GM23248 (cell line): ENCODE results near the gene FNDC3B. TPM values are rescaled to one million over a fixed set of nuclear protein-coding genes. Genes with fewer than 3 reads are reported as not detected.
A peak's percentile ranks its signal among the peaks of the same experiment; 100 is the strongest.

ENCODE experiments used
- DNase-seq: peaks from one replicate; pipeline ENCODE4 v3.0.0-alpha.2; 2015
- H2AFZ ChIP-seq: fragments of 200-600 bp; sonication (generic); 2 replicates; pipeline ENCODE4 v1.6.1; 2016; ENCODE audit warnings: antibody characterized with exemption
- H3F3A ChIP-seq: fragments of 200-600 bp; sonication (generic); 2 replicates; pipeline ENCODE4 v1.6.1; 2016; ENCODE audit warnings: mild to moderate bottlenecking, antibody characterized with exemption, mixed run types; ENCODE audit not compliant: insufficient read depth
- H3K27ac ChIP-seq: fragments of 200-600 bp; sonication (generic); 2 replicates; pipeline ENCODE4 v1.5.1; 2016; ENCODE audit warnings: mild to moderate bottlenecking
- H3K27me3 ChIP-seq: fragments of 200-600 bp; sonication (generic); replicated peaks from 2 replicates; pipeline ENCODE4 v1.6.1; 2016; ENCODE audit warnings: mild to moderate bottlenecking; ENCODE audit not compliant: insufficient read depth
- H3K36me3 ChIP-seq: fragments of 200-600 bp; sonication (generic); 2 replicates; pipeline ENCODE4 v1.6.1; 2016; ENCODE audit warnings: low read depth, mild to moderate bottlenecking
- H3K4me1 ChIP-seq: fragments of 200-600 bp; sonication (generic); 2 replicates; pipeline ENCODE4 v1.6.1; 2016; ENCODE audit warnings: mild to moderate bottlenecking; ENCODE audit not compliant: insufficient read depth
- H3K4me2 ChIP-seq: fragments of 200-600 bp; sonication (generic); one replicate; pipeline ENCODE4 v1.6.1; 2016; ENCODE audit warnings: mild to moderate bottlenecking; ENCODE audit not compliant: unreplicated experiment
- H3K4me3 ChIP-seq: fragments of 200-600 bp; sonication (generic); 2 replicates; pipeline ENCODE4 v1.5.1; 2016; ENCODE audit warnings: mild to moderate bottlenecking
- H3K79me2 ChIP-seq: fragments of 200-600 bp; sonication (generic); 2 replicates; pipeline ENCODE4 v1.6.1; 2016; ENCODE audit warnings: mild to moderate bottlenecking; ENCODE audit not compliant: insufficient read depth
- H3K9ac ChIP-seq: fragments of 200-600 bp; sonication (generic); 2 replicates; pipeline ENCODE4 v1.6.1; 2016; ENCODE audit warnings: mild to moderate bottlenecking
- H3K9me2 ChIP-seq: fragments of 200-600 bp; sonication (generic); 2 replicates; pipeline ENCODE4 v1.6.1; 2016; ENCODE audit warnings: mixed run types, mild to moderate bottlenecking, moderate library complexity; ENCODE audit not compliant: insufficient read depth
- H3K9me3 ChIP-seq: fragments of 200-600 bp; sonication (generic); one replicate; pipeline ENCODE4 v1.6.1; 2017; ENCODE audit warnings: low read depth
- H4K20me1 ChIP-seq: fragments of 200-600 bp; sonication (generic); 2 replicates; pipeline ENCODE4 v1.6.0; 2016; ENCODE audit not compliant: insufficient read depth
- EZH2 ChIP-seq: fragments of 200-600 bp; sonication (generic); IDR thresholded peaks from 2 replicates; pipeline ENCODE4 v1.6.1; 2018; ENCODE audit warnings: antibody characterized with exemption, mild to moderate bottlenecking; ENCODE audit not compliant: insufficient read depth, poor library complexity, severe bottlenecking
- EZH2phosphoT487 ChIP-seq: fragments of 200-600 bp; sonication (generic); IDR thresholded peaks from 2 replicates; pipeline ENCODE4 v1.6.1; 2018; ENCODE audit warnings: antibody characterized with exemption, moderate library complexity, mild to moderate bottlenecking, low read depth; ENCODE audit not compliant: insufficient read depth
- WGBS, 2 experiments: methylation state at CpG; one replicate each; pipeline ENCODE4 v1.1.6; 2015 to 2017; ENCODE audit warnings: low lambda C conversion rate in 2 of 2, low coverage in 1 of 2; ENCODE audit errors: missing lambda C conversion rate in 2 of 2; 5-methylcytosine and 5-hydroxymethylcytosine counted together
- in situ Hi-C: fragments of 300-500 bp; cut with MboI; formaldehyde crosslinking; loops from 2 replicates; pipeline ENCODE4 v1.15.0; 2020
- polyA plus RNA-seq: library from polyadenylated mRNA; unstranded; fragments of >200 nt; fragmentation: Nextera tagmentation; extraction: Ambion mirVana; gene quantifications from 2 replicates; pipeline ENCODE4 v1.2.1, GENCODE V29; 2016
- total RNA-seq: library from RNA; depleted of rRNA; stranded (reverse); fragments of >200 nt; shearing (Covaris generic); gene quantifications from 2 replicates; pipeline ENCODE4 v1.2.3, GENCODE V29; 2014

FNDC3B gene
- total and polyA plus RNA-seq, 2 experiments from 2014 or later: 85.5 to 123 TPM

GRCh38 chr3:172279974-172280373 is 240.6 kb downstream of the FNDC3B start:
- Histone ChIP-seq H3K36me3 (peaks cover 27% of the 10 kb centered on the region), H3K79me2 (peaks cover 91% of the 10 kb centered on the region), H3K9me2 (no peaks in the 10 kb centered on the region), H3K9me3 (no peaks in the 10 kb centered on the region), H3K4me3 (no peak overlapping the region), H4K20me1 (no peaks in the 10 kb centered on the region), H3K4me2 (peak overlapping the region; percentile 60), H3K27ac (peak overlapping the region; percentile 55), H3F3A (peaks cover 60% of the 10 kb centered on the region), H3K4me1 (peaks cover 29% of the 10 kb centered on the region), H3K9ac (no peak overlapping the region), H3K27me3 (no peaks in the 10 kb centered on the region), H2AFZ (no peak overlapping the region)
- no peak for DNase-seq
- in situ Hi-C loops: no loop called here
- TF ChIP-seq EZH2phosphoT487: no peak
- TF ChIP-seq EZH2: no peak
- WGBS, 2 experiments: 89 to 91% methylated on average over 8 of the region's 8 CpGs

GRCh38 chr3:172280406-172281051 is 241.2 kb downstream of the FNDC3B start:
- Histone ChIP-seq H3K79me2 (peaks cover 91% of the 10 kb centered on the region), H3K27me3 (no peaks in the 10 kb centered on the region), H3K9ac (no peak overlapping the region), H3K4me2 (peak overlapping the region; percentile 60), H3K36me3 (peaks cover 24% of the 10 kb centered on the region), H2AFZ (no peak overlapping the region), H3K4me1 (peaks cover 33% of the 10 kb centered on the region), H3K9me2 (no peaks in the 10 kb centered on the region), H3K27ac (peak overlapping the region; percentile 55), H3F3A (peaks cover 65% of the 10 kb centered on the region), H3K9me3 (no peaks in the 10 kb centered on the region), H3K4me3 (0 out of 2 replicates have a peak overlapping the region, but pooled peaks have one; percentile 4), H4K20me1 (no peaks in the 10 kb centered on the region)
- WGBS, 2 experiments: 43 to 52% methylated on average over 1 of the region's 1 CpG
- in situ Hi-C loops: no loop called here
- DNase-seq: peak; percentile 74
- TF ChIP-seq EZH2 (no peak), EZH2phosphoT487 (no peak)

GRCh38 chr3:172281884-172282283 is 242.5 kb downstream of the FNDC3B start:
- TF ChIP-seq EZH2phosphoT487: no peak
- no peak for TF ChIP-seq EZH2
- peaks cover 71% of the 10 kb centered on the region for H3F3A ChIP-seq
- H3K79me2 ChIP-seq: peaks cover 90% of the 10 kb centered on the region
- H3K9me3 ChIP-seq: no peaks in the 10 kb centered on the region
- WGBS, 2 experiments: 85% methylated on average over 7 of the region's 7 CpGs
- peaks cover 19% of the 10 kb centered on the region; the same call in 1 of the 2 replicates for H3K36me3 ChIP-seq
- H3K4me3 ChIP-seq: no peak overlapping the region
- no peak overlapping the region for H3K27ac ChIP-seq
- H3K9ac ChIP-seq: no peak overlapping the region
- no peaks in the 10 kb centered on the region for H3K9me2 ChIP-seq
- peaks cover 46% of the 10 kb centered on the region for H3K4me1 ChIP-seq
- H4K20me1 ChIP-seq: no peaks in the 10 kb centered on the region
- H3K4me2 ChIP-seq: no peak overlapping the region
- DNase-seq: no peak
- in situ Hi-C loops: no loop called here
- H3K27me3 ChIP-seq: no peaks in the 10 kb centered on the region
- no peak overlapping the region for H2AFZ ChIP-seq

- peaks cover 90% of the 10 kb centered on the region for H3K79me2 ChIP-seq
- H3K27ac ChIP-seq: no peak overlapping the region
- DNase-seq: no peak
- peaks cover 55% of the 10 kb centered on the region for H3K4me1 ChIP-seq
- H3K9me3 ChIP-seq: no peaks in the 10 kb centered on the region
- H3K9me2 ChIP-seq: no peaks in the 10 kb centered on the region
- 96 to 99% methylated on average over 3 of the region's 3 CpGs for WGBS, 2 experiments
- H3K27me3 ChIP-seq: no peaks in the 10 kb centered on the region
- H3K9ac ChIP-seq: no peak overlapping the region
- no peak overlapping the region for H2AFZ ChIP-seq
- TF ChIP-seq EZH2: no peak
- no peak for TF ChIP-seq EZH2phosphoT487
- H4K20me1 ChIP-seq: no peaks in the 10 kb centered on the region
- H3F3A ChIP-seq: peaks cover 78% of the 10 kb centered on the region
- in situ Hi-C loops: no loop called here
- peaks cover 28% of the 10 kb centered on the region for H3K36me3 ChIP-seq
- no peak overlapping the region for H3K4me2 ChIP-seq
- H3K4me3 ChIP-seq: no peak overlapping the region
Measured at GRCh38 chr3:172282850-172283249, 243.5 kb downstream of the FNDC3B start.
